Measurements from ENCODE around the gene PCID2.

Gene PCID2

DNA sequence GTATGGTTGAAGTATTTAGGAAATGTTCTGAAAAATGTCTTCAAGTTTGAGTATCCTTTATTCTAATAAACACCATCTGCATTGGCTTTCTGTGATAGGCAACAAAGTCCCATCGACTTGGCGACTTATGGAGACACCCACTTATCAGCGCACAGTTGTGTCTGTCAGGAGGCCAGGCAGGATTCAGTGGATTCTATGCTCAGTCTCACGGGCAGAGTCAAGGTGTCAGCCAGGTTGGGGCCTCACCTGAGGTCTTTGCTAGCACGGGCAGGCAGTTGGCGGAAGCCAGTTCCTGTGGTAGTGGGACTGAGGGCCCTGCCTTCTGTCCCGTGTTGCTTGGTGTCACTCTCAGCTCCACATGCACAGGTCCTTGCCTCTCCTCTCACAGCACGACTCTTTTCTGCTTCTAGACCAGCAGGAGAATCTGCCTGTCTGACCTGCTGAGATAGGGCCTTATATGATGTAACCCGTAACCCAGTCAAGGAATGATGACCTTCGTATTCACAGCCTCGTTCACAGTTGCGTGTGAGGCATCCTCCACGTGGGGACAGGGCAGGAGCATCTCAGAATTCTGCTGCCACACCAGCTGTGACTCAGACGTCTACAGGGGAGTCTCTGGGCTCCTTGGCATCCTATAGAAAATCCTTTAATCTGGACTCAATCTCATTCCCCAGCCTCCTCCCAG is 10.9 kb upstream of the PCID2 start:
- DNase-seq (ENCODE audit: low spot score): no peak

DNA sequence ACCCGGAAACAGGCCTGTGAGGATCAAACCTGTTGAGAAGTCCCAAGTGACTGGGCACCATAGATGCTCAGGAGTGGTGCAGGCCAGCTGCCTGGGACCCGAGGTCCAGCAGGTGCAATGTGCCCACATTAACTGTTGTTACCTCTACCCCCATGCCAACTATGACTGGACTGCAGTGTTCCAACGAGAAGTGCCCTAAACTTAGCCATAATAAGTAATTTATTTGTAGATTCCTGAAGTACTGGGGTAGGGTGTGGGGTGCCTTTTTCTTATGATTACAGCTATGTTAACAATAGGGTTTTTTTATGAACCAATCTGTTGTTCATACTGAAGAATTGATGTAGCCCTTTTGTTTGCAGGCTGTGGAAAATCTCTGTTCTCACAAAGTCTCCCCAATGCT is 10.1 kb upstream of the PCID2 start:
- no peak for DNase-seq (ENCODE audit: low spot score)

DNA sequence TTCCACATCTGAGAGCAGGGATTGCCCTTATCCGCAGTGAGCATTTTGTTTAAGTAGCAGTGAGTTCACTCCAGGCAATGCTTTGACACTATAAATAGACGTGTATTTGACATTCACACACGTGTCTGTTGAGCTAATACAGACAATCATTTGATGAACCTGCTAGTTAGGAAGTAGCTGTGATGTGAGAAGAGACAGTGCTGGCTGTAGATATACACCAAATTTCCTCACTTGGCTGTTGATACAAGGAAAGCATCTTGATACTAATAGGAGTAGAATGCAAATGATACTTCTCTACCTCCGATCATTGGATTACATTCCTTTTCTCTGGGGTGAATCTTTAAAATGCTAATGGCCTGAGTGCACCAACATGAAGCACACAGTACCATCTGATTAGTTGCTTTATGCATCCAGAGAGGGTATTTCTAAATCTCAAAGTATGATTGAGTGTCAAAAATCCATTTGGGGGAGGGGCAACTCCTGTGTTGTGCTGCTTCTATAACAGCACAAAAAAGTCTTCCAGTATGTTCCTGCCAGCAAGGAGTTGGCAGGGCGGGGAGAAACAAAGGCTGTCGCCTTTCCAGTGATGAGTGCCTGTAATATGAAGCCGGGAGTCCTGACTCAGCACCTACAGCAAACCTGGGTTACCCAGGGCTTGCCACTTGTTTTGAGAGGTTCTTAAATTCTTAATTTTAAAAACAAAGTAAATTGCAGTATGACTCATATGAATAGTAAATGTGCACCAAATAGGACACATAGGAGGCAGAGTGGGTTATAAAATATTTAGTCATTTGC is 8.0 kb upstream of the PCID2 start:
- DNase-seq (ENCODE audit: low spot score): peak; percentile 67

DNA sequence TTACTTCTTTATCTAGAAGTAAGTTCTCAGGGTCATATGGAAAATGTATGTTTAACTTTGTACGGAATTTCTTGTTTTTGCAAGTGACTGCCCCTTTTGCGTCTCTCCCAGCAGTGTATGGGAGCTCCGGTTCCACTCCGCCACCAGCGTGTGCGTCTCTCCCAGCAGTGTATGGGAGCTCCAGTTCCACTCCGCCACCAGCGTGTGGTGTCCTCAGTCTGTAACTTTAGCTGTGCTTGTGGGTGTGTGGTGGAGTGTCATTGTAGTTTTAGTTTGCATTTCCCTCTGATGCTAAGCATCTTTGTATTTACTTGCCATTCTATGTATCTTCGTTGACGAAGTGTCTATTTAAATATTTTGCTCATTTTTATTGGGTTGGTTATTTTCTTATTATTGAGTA is 3.3 kb upstream of the PCID2 start:
- DNase-seq (ENCODE audit: low spot score): no peak

DNA sequence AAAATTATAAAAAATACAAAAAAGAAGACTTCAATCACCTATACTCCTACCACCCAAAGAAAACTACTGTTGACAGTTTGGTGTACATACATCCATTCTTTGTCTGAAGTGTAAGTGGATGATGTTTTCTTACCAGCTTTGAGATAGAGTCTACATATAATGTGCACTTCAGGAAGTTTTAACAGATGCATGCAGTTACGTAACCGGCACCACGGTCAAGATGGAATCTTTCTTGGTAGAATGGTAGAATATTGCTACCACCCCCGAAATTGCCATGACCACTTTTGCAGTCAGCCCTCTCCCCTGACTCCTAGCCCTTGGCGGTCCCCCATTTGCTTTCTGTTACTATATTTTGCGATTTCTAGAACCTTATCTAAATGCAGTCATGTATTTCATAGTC is 2.4 kb upstream of the PCID2 start:
- no peak for DNase-seq (ENCODE audit: low spot score)

DNA sequence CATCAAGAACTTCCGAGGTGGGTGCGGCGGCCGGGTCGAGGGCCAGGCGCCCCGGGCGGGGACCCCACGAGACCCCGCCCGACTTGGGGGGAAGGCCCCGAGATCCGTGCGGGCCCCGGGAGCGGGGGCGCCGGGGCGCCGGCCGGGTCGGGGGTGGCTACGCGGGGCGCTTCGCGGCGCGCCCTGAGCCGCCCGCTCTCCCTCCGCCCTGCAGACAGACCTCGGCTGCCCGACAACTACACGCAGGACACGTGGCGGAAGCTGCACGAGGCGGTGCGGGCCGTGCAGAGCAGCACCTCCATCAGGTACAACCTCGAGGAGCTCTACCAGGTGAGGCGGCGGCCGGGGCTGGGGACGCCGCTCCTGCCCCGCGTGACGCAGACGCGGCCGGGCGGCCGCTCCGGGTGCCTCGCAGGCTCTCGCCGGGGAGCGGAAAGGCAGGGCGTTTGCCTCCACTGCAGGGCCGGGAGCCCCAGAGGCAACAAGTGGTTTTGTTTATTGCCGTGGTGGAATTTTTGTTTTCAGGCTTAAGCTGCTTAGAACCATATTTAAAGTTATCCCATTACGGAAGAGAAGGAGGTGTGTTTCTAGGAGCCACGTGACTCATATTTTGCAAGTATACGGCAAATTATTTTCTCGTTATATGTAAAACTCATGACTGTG is 1.4 kb upstream of the PCID2 start:
- DNase-seq (ENCODE audit: low spot score): peak; percentile 68

DNA sequence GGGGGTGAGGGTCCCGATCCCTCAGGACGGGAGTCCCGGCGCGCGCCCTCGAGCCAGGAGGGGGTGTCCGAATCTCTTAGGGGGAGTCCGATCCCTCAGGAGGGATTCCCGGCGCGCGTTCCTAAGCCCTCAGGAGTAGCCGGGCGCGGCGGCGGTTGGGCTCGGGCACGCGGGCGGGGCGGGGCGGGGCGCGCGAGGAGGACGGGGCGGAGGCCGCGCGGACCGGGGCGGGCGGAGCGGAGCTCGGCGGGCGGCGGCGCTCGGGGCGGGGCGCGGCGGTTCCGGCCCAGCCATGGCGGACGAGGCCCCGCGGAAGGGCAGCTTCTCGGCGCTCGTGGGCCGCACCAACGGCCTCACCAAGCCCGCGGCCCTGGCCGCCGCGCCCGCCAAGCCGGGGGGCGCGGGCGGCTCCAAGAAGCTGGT is 878 bp upstream of the PCID2 start, which contains the start of gene CUL4A:
TSS of gene CUL4A (plus strand) at position 278 of the 423 bp plus-strand sequence. CDS start at position 293, 15 bp downstream.
- DNase-seq (ENCODE audit: low spot score): peak; percentile 93

DNA sequence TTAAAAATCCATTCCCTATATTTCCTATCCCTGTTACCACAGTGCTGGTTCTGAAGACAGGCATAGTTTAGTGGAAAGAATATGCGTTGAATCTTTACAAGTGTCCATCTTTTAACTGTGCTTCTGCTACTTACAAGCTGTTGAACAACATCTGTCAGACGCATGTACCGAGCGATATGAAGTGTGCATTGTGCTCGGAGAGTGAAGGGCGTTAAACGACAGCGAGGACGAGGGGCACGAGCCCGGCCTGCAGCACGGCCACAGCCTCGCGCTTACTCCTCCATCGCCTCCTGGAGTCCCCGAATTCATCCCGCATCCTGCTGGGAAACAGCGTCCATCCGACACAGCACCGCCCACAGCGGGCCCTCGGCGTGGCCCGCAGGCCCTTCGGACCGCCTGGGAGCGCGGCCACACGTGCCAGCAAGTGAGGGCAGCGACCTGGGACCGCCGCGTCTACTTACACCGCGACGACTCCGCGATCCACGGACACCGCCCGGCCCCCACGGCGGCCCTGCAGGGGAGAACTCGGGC is 514 bp downstream of the PCID2 start:
- DNase-seq (ENCODE audit: low spot score): peak; percentile 68

DNA sequence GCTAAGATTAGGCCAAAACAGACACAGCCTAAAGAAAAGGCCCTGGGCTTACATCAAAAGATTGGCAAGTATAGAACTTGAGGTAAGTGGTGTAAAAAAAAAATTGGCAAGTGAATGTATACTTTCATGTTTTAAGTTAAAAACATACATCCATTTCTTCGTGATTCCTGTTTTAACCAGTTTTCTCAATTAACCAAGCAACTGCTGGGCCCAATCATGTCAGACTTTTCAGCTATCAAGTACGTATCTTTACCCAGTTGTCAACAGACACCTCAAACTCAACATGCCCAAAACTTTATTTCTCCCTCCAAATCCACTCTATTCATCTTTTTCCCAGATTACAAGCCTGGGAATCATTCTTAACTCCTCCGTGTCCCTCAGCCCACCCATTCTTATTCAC is 1.0 kb downstream of the PCID2 start:
- DNase-seq (ENCODE audit: low spot score): no peak

DNA sequence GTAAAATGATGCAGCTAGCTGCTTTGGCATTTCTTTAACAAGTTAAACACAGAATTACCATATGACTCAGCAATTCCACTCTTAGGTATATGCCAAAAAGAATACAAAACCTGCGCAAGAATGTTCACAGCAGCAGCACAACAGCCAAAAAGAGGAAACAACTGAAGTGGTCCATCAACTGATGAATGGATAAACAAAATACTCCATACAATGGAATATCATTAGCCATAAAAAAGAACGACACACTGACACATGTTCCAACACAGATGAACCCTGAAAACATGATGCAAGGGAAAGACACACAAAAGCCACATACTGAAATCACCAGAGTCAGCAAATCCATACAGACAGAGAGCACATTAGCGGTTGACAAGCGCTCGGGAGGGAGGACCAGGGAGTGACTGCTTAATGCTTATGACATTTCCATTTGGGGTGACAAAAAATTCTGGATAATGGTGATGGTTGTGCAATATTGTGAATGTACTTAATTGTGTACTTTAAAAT is 3.0 kb downstream of the PCID2 start:
- DNase-seq (ENCODE audit: low spot score): no peak

DNA sequence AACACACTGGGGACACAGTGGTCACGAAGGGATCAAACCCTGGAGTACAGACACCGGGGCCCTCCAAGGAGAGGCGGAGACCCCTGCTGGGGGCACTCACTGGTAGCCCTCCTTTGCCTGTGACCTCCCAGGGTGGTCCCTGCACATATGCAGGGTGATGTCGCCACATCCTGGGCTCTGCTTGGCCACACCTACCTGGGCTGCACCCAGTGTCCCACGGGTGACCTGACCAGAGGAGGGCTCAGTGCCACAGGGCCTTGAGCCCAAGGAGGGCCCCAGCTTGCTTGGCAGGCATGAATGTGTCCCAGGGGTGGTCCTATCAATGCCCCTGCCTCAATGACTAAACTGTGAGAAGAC is 4.1 kb downstream of the PCID2 start:
- no peak for DNase-seq (ENCODE audit: low spot score)

DNA sequence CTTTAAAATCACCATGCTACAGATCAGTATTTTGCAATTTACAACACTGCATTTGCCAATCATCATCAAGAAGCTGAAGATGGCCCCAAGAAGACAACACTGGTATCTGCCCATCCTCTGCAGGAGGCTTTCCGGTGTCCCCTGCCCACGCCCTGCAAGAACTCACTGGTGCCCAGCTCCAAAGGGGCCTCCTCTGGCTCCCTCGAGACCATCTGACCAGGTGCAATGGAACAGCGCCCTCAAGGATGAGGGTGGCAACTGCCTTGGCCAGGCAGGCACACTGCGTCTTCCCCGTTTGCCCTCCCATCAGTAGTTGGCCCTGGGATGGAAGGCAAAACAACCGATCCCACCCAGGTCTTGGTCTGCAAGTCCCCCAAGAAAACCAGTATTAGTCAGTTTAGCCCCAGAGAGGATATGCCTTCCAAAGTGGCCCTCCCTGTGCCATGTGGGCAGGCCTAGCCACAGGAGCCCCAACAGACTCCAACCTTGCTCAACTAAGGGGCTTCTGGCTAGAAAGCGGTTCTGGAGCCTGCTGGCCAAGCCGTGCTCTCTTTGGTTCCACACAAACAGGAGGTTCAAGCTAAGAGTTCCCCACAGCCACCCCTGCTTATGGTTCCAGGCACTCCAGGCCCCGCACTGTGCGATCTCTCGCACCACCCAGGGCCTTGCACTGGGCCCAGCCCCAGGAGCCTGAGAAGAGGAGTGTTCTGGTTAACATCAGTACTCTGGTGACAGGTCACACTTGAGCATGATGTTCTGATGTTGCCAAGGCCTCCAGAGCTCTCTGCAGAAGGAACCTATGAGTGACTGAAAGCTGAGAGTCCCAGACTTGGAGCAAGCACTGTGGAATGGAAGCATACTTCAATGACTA is 4.7 kb downstream of the PCID2 start:
- no peak for DNase-seq (ENCODE audit: low spot score)

DNA sequence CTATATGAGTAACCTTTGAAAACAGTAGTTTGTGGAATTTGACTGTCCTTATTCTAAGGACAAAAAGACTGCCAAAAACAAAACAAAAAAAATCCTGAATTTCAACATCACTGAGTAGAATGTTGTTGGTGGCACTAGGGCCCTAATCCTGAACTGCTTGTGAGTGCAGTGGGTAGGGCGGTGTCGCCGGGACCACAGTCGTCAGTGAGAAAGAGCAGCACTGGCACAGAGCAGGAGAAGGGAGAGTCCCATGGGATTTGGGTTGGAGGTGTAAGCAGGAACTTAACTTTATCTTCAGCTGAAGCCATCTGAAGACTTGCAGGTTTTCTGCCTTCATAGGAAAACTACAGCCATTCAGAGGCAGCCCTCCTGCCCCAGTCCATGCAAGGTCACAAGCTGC is 5.6 kb downstream of the PCID2 start:
- no peak for DNase-seq (ENCODE audit: low spot score)

DNA sequence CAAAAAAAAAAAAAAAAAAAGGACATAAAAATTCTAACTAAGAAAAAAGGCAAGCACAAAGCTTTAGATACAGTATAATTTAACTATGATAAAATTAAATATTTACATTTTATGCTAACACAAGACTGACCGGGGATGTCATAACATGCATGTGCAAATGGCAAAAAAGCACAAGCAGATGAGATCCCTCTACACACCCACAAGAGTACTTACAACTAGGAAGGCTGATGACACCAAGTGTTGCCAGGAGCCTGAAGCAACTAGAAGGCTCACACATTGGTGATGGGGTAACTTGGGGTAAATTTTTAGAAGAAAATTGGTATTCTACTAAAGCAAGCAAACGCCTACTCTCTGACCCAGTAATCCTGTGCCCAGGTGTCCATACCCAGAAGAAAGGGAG is 6.7 kb downstream of the PCID2 start:
- DNase-seq (ENCODE audit: low spot score): no peak

DNA sequence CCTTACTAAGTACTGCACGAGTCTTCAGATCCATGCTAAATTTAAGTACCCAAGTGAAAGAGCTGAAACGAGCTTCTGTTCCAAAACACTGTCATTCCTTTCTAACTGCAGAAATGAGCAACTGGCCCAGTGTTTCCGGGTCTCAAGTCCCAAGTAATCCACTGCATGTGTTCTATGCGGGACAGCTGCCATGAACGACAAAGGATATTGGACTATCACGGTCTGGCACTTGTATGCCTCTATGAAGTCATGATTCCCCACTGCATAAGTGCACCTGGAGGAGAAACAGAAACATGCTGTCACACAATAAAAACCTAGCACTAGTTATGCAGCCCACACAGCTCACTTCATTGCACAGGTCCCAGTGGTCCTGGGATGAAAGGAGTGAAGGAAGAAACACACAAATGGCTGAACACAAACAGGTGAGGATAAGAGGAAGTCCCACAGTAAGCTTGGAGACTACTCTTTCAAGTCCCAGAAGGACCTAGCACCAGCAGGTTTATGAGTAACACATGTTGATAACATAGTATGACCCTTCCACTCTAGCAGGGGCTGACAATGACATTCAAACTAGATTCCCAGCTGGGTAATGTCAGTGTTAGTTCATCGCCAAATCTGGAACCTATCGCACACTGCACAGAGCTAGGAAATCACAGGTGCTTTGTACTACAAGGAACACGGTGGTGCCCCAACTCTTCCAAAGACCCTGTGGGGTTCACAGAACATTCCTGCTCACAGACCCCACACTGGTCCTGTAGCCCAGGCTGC is 11.3 kb downstream of the PCID2 start:
- no peak for DNase-seq (ENCODE audit: low spot score)

DNA sequence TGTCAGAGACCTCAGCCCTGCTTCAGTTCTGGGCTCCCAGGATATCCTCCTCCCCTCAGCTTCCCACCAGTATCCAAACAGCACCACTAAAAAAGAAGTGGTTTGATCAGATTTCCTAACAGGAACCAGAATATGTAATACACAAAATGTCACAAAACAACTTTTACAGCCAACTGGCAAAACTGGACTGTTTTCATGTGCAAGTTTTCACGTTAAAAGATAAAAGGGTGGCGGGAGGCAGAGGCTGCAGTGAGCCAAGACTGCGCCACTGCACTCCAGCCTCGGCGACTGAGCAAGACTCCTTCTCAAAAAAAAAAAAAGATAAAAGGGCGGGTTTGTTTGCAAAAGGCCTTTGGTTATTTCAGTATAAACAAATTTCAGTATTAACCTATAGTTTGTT is 13.1 kb downstream of the PCID2 start:
- DNase-seq (ENCODE audit: low spot score): no peak

DNA sequence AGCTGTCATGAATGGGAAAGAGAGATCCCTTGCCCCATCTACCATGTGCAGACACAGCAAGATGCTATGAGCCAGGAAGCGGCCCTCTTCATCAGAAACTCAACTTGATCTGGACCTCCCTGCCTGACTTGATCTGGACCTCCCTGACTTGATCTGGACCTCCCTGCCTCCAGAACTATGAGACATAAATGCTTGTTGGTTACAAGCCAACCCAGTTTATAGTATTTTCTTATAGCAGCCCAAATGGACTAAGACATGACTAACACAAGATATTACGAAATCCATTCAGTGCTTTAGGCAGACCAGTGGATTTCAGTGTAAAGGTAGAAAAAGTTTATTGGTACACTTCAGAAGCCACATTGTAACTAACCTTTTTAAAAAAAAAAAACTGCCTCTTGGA is 15.6 kb downstream of the PCID2 start:
- peak; percentile 42 for DNase-seq (ENCODE audit: low spot score)

DNA sequence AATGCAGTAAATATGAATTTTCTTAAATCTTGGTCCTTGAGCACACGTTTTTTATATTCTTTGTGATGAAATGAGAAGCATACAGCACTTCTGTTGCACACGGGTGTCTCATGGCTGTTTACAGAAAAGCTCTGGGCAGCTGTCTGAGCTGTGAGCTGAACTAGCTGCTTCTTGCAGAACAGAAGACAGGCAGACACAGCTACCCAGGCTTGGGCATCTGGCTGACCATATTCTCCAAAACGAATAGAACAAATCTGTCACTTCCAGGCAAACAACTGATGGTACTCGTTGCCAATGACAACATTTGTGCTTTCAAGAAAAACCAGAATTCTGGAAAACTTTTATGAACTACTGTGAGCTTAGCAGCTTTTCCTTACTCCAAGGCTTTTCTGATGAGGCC is 16.2 kb downstream of the PCID2 start:
- DNase-seq (ENCODE audit: low spot score): no peak

DNA sequence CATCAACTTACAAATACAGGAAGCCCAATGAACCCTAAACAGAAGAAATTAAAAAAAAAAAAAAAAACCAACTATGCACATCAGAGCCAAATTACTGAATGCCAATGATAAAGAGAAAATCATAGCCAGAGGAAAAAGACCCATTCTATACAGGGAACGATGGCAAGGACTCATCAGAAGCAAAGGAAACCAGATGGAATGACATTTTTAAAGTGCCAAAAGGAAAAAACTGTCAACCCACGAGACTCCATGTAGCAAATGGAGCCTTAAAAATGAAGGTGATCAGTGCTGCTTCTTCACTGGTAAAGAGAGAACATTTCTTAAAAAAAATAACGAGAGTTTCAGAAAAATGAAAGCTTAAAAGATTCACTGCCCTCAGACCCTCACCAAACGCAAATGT is 18.3 kb downstream of the PCID2 start:
- no peak for DNase-seq (ENCODE audit: low spot score)

DNA sequence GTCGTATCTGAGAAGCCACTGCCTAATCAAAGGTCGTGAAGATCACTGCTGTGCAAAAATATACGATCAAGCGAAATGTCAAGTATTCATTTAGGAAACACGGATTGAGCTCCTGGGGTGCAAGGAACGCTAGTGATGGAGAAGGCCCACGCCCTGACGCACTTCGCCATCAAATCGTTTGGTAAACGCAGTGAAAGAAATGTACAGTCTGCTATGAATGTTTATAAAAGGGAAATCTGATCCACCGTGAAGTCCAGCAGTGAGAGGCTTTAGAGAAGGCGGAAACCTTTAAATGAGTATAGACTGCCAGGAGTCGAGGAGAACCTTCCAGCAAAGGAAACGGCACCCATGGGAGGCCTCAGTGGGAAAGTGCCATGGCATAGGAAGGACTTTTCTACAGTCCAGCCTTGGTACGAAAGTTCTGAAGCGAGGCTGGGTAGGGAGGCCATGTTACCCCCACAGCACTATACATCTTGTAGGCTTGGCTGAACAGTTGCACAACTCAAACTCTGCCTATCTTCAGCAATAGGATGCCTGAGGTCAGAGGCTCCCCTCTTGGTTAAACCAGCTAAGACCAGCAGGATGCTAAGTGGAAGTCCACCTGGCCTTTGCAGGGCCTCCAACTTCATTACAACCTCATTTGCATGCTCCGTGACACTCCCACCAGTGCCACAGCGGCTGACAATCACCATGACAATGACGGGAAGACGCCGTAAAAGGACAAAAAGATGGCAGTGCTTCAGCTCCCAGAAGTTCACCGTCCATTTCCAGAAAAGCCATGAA is 20.4 kb downstream of the PCID2 start:
- DNase-seq (ENCODE audit: low spot score): no peak

All from AG20443 (cell line).